KMS-11 (cell line): ENCODE data around the gene PALLD.

Source experiments
- H2AFZ ChIP-seq: fragments of 200-600 bp; sonication (generic); 2 replicates; pipeline ENCODE4 v1.6.1; 2016; ENCODE audit warnings: antibody characterized with exemption, mixed run types, low read depth
- H3K27ac ChIP-seq: fragments of 200-600 bp; sonication (generic); 2 replicates; pipeline ENCODE4 v1.6.1; 2016; ENCODE audit warnings: mild to moderate bottlenecking, mixed run types
- H3K27me3 ChIP-seq: fragments of 200-600 bp; sonication (generic); 2 replicates; pipeline ENCODE4 v1.6.1; 2017; ENCODE audit warnings: mild to moderate bottlenecking, low read depth, mixed run types, moderate library complexity; ENCODE audit not compliant: insufficient read depth
- H3K36me3 ChIP-seq: fragments of 200-600 bp; sonication (generic); 2 replicates; pipeline ENCODE4 v1.6.1; 2017; ENCODE audit warnings: mild to moderate bottlenecking, mixed run types; ENCODE audit not compliant: insufficient read depth
- H3K4me1 ChIP-seq: fragments of 200-600 bp; sonication (generic); 2 replicates; pipeline ENCODE4 v1.6.1; 2016; ENCODE audit warnings: mild to moderate bottlenecking, low read depth, mixed run types; ENCODE audit not compliant: poor library complexity, severe bottlenecking
- H3K4me2 ChIP-seq: fragments of 200-600 bp; sonication (generic); 2 replicates; pipeline ENCODE4 v1.7.0; 2016; ENCODE audit warnings: mild to moderate bottlenecking, mixed run types
- H3K4me3 ChIP-seq: fragments of 200-600 bp; sonication (generic); IDR thresholded peaks from 2 replicates; pipeline ENCODE4 v1.6.1; 2017; ENCODE audit warnings: low read depth, low read length, mixed read lengths; ENCODE audit not compliant: insufficient read depth
- H3K79me2 ChIP-seq: fragments of 200-600 bp; sonication (generic); 2 replicates; pipeline ENCODE4 v1.6.1; 2016; ENCODE audit warnings: low read depth, mixed run types; ENCODE audit not compliant: insufficient read depth
- H3K9ac ChIP-seq: fragments of 200-600 bp; sonication (generic); 2 replicates; pipeline ENCODE4 v1.6.1; 2016; ENCODE audit warnings: mild to moderate bottlenecking, mixed run types
- H4K20me1 ChIP-seq: fragments of 200-600 bp; sonication (generic); 2 replicates; pipeline ENCODE4 v1.6.1; 2016; ENCODE audit warnings: mild to moderate bottlenecking, mixed run types; ENCODE audit not compliant: insufficient read depth
- CTCF ChIP-seq: fragments of 200-600 bp; sonication (generic); conservative IDR thresholded peaks from 2 replicates; pipeline ENCODE4 v1.6.1; 2017; ENCODE audit warnings: low read depth, mild to moderate bottlenecking, antibody characterized with exemption, low read length, moderate library complexity, mixed read lengths

Gene PALLD

GRCh38 chr4:168794881-168795280, 298.0 kb downstream of the PALLD start:
- Histone ChIP-seq H3K36me3 (no peaks in the 10 kb centered on the region), H3K27me3 (no peaks in the 10 kb centered on the region), H3K4me3 (no peak overlapping the region), H3K4me2 (no peak overlapping the region), H2AFZ (no peak overlapping the region), H3K27ac (no peak overlapping the region), H4K20me1 (no peaks in the 10 kb centered on the region), H3K4me1 (peaks cover 13% of the 10 kb centered on the region), H3K79me2 (no peaks in the 10 kb centered on the region), H3K9ac (no peak overlapping the region)
- TF ChIP-seq CTCF, result no peak

DNA sequence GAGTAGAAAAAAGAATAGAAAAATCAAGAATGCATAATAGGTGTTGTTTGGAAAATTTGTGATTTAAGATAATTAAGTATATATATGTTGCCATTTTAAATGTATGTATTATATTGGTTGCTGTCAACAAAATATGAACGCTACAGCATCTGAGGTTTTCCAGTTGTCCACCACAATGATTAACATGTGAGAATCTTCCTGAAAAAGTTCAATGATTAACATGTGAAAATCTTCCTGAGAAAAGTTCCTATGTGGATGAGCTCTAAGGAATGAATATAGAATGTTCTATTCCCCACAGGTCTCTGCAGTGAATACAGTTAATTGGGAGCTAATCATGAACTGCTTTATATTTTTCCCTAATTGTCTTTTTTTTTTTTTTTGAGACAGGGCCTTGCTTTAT, 298.5 kb downstream of the PALLD start:
- Histone ChIP-seq H3K4me1 (peaks cover 8% of the 10 kb centered on the region), H3K36me3 (no peaks in the 10 kb centered on the region), H3K4me3 (no peak overlapping the region), H3K79me2 (no peaks in the 10 kb centered on the region), H3K27me3 (no peaks in the 10 kb centered on the region), H2AFZ (no peak overlapping the region), H3K27ac (no peak overlapping the region), H4K20me1 (no peaks in the 10 kb centered on the region), H3K4me2 (no peak overlapping the region), H3K9ac (no peak overlapping the region)
- no peak for TF ChIP-seq CTCF

- H3K36me3 ChIP-seq, result no peaks in the 10 kb centered on the region
- no peak overlapping the region for H2AFZ ChIP-seq
- no peak overlapping the region for H3K4me2 ChIP-seq
- no peak overlapping the region for H3K27ac ChIP-seq
- TF ChIP-seq CTCF, result no peak
- H3K4me3 ChIP-seq, result no peak overlapping the region
- no peaks in the 10 kb centered on the region for H3K4me1 ChIP-seq
- no peaks in the 10 kb centered on the region for H4K20me1 ChIP-seq
- no peak overlapping the region for H3K9ac ChIP-seq
- H3K27me3 ChIP-seq, result no peaks in the 10 kb centered on the region
- no peaks in the 10 kb centered on the region for H3K79me2 ChIP-seq
Measured at GRCh38 chr4:168796362-168797106, 299.7 kb downstream of the PALLD start.

GRCh38 chr4:168797194-168797593, 300.3 kb downstream of the PALLD start:
- Histone ChIP-seq H3K27me3 (no peaks in the 10 kb centered on the region), H4K20me1 (no peaks in the 10 kb centered on the region), H3K4me2 (no peak overlapping the region), H3K79me2 (no peaks in the 10 kb centered on the region), H3K36me3 (no peaks in the 10 kb centered on the region), H3K4me3 (no peak overlapping the region), H3K9ac (no peak overlapping the region), H3K4me1 (no peaks in the 10 kb centered on the region), H3K27ac (no peak overlapping the region), H2AFZ (no peak overlapping the region)
- TF ChIP-seq CTCF, result no peak
